SK-N-SH treated with all-trans-retinoic acid at 6 μM for 48 hours (cell line): Measurements from ENCODE around the gene TEX35.

Source experiments
- ATAC-seq: fragments of 200-7000 bp; cut with Tn5 transposase; 3 replicates; pipeline ENCODE4 v1.9.1; 2020; ENCODE audit warnings: mild to moderate bottlenecking, moderate library complexity
- ARNTL ChIP-seq: fragments of 450-650 bp; formaldehyde crosslinking; IDR thresholded peaks from 2 replicates; pipeline ENCODE4 v1.5.0; 2020; ENCODE audit warnings: low read depth, mild to moderate bottlenecking, moderate library complexity, borderline replicate concordance
- BACH2 ChIP-seq: fragments of 250-450 bp; sonication (Bioruptor Pico); IDR thresholded peaks from 2 replicates; pipeline ENCODE4 v1.9.0; 2021; ENCODE audit warnings: mild to moderate bottlenecking, borderline replicate concordance
- CSDC2 ChIP-seq: fragments of 250-450 bp; sonication (Bioruptor Pico); IDR thresholded peaks from 2 replicates; pipeline ENCODE4 v1.5.0; 2020; ENCODE audit warnings: mild to moderate bottlenecking, moderate library complexity
- ESRRG ChIP-seq: fragments of 250-450 bp; sonication (Bioruptor Pico); IDR thresholded peaks from 2 replicates; pipeline ENCODE4 v1.6.1; 2021; ENCODE audit warnings: mild to moderate bottlenecking
- GLIS3 ChIP-seq: fragments of 250-450 bp; sonication (Bioruptor Pico); IDR thresholded peaks from 2 replicates; pipeline ENCODE4 v1.5.0; 2020; ENCODE audit warnings: mild to moderate bottlenecking, moderate library complexity
- ISL1 ChIP-seq: fragments of 250-450 bp; sonication (Bioruptor Pico); IDR thresholded peaks from 2 replicates; pipeline ENCODE4 v2.1.2; 2022; ENCODE audit warnings: mild to moderate bottlenecking, moderate library complexity
- OSR1 ChIP-seq: fragments of 250-450 bp; sonication (Bioruptor Pico); IDR thresholded peaks from 2 replicates; pipeline ENCODE4 v1.8.0; 2022; ENCODE audit warnings: moderate library complexity, mild to moderate bottlenecking, inconsistent platforms
- PPARA ChIP-seq: fragments of 250-450 bp; sonication (Bioruptor Pico); IDR thresholded peaks from 2 replicates; pipeline ENCODE4 v1.5.0; 2020; ENCODE audit warnings: mild to moderate bottlenecking, borderline replicate concordance
- RARB ChIP-seq: fragments of 250-450 bp; sonication (Bioruptor Pico); IDR thresholded peaks from 2 replicates; pipeline ENCODE4 v1.8.0; 2021; ENCODE audit warnings: mild to moderate bottlenecking, moderate library complexity
- SNAI2 ChIP-seq: fragments of 250-450 bp; sonication (Bioruptor Pico); IDR thresholded peaks from 2 replicates; pipeline ENCODE4 v1.5.0; 2020; ENCODE audit warnings: mild to moderate bottlenecking, moderate library complexity
- TCF4 ChIP-seq: fragments of 250-450 bp; sonication (Bioruptor Pico); IDR thresholded peaks from 2 replicates; pipeline ENCODE4 v1.8.0; 2021; ENCODE audit warnings: mild to moderate bottlenecking, moderate library complexity, borderline replicate concordance
- TOX ChIP-seq: fragments of 250-450 bp; sonication (Bioruptor Pico); IDR thresholded peaks from 2 replicates; pipeline ENCODE4 v1.8.0; 2021; ENCODE audit warnings: mild to moderate bottlenecking, moderate library complexity, borderline replicate concordance
- ZC3H10 ChIP-seq: fragments of 250-450 bp; sonication (Bioruptor Pico); IDR thresholded peaks from 2 replicates; pipeline ENCODE4 v1.5.1; 2021; ENCODE audit warnings: mild to moderate bottlenecking, moderate library complexity
- ZFP3 ChIP-seq: fragments of 250-450 bp; sonication (Bioruptor Pico); IDR thresholded peaks from 2 replicates; pipeline ENCODE4 v1.5.0; 2020; ENCODE audit warnings: mild to moderate bottlenecking, moderate library complexity
- ZFP30 ChIP-seq: fragments of 450-650 bp; formaldehyde crosslinking; IDR thresholded peaks from 2 replicates; pipeline ENCODE4 v1.5.0; 2022; ENCODE audit warnings: mild to moderate bottlenecking, moderate library complexity
- ZNF565 ChIP-seq: fragments of 450-650 bp; formaldehyde crosslinking; conservative IDR thresholded peaks from 2 replicates; pipeline ENCODE4 v1.5.0; 2020; ENCODE audit warnings: low read depth, mild to moderate bottlenecking, moderate library complexity
- ZNF70 ChIP-seq: fragments of 450-650 bp; formaldehyde crosslinking; IDR thresholded peaks from 2 replicates; pipeline ENCODE4 v1.5.0; 2020; ENCODE audit warnings: mild to moderate bottlenecking, moderate library complexity
- ZNF8 ChIP-seq: fragments of 450-650 bp; formaldehyde crosslinking; IDR thresholded peaks from 2 replicates; pipeline ENCODE4 v1.5.0; 2020; ENCODE audit warnings: mild to moderate bottlenecking, moderate library complexity
- TF ChIP-seq, protein P1 (sequence below): fragments of 250-450 bp; sonication (Bioruptor Pico); IDR thresholded peaks from 2 replicates; pipeline ENCODE4 v1.8.0; 2020; ENCODE audit warnings: mild to moderate bottlenecking, moderate library complexity, borderline replicate concordance
- TF ChIP-seq, protein P2 (sequence below): fragments of 250-450 bp; sonication (Bioruptor Pico); IDR thresholded peaks from 2 replicates; pipeline ENCODE4 v1.5.0; 2020; ENCODE audit warnings: mild to moderate bottlenecking, moderate library complexity
- TF ChIP-seq, protein P3 (sequence below): fragments of 250-450 bp; sonication (Bioruptor Pico); IDR thresholded peaks from 2 replicates; pipeline ENCODE4 v1.5.1; 2021; ENCODE audit warnings: mild to moderate bottlenecking, moderate library complexity
- TF ChIP-seq, protein P4 (sequence below): fragments of 250-450 bp; sonication (Bioruptor Pico); IDR thresholded peaks from 2 replicates; pipeline ENCODE4 v1.5.1; 2020; ENCODE audit warnings: low read depth, mild to moderate bottlenecking, moderate library complexity

TEX35 gene

DNA sequence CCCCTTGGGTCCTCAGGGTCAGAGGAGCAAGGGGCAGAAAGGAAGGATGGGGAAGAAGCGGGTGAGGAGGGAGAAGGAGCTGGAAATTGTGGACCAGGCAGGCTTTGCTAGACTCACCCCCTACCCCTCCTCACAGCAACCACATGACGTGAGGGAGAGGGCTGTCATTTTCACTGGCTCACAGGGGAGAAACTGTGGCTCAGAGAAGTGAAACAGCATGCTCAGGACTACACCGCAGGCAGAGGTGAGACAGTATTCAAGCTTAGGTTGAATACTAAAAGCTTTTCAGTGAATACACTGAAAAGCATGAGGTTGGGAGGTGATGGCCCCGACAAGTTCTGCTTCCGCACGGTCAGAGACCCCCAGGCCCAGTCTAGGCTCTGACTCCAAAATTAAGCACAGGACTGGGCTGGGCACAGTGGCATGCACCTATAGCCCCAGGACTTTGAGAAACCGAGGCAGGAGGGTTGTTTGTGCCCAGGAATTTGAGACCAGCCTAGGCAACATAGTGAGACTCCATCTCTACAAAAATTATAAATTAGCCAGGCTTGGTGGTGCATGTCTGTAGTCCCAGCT, 14.9 kb upstream of the TEX35 start:
- no peak for ATAC-seq
- no peak for TF ChIP-seq ZNF70
- TF ChIP-seq GLIS3 (CRISPR knock-in tag) = no peak
- no peak for TF ChIP-seq OSR1
- no peak for TF ChIP-seq PPARA
- no peak for TF ChIP-seq ZFP30 (CRISPR knock-in tag)
- TF ChIP-seq ISL1 (CRISPR knock-in tag) = no peak
- TF ChIP-seq ARNTL (CRISPR knock-in tag) = no peak
- TF ChIP-seq CSDC2 (CRISPR knock-in tag) = no peak
- no peak for TF ChIP-seq TCF4 (CRISPR knock-in tag)
- TF ChIP-seq ESRRG (CRISPR knock-in tag) = no peak
- TF ChIP-seq ZC3H10 (CRISPR knock-in tag) = no peak
- TF ChIP-seq, protein P1, sequence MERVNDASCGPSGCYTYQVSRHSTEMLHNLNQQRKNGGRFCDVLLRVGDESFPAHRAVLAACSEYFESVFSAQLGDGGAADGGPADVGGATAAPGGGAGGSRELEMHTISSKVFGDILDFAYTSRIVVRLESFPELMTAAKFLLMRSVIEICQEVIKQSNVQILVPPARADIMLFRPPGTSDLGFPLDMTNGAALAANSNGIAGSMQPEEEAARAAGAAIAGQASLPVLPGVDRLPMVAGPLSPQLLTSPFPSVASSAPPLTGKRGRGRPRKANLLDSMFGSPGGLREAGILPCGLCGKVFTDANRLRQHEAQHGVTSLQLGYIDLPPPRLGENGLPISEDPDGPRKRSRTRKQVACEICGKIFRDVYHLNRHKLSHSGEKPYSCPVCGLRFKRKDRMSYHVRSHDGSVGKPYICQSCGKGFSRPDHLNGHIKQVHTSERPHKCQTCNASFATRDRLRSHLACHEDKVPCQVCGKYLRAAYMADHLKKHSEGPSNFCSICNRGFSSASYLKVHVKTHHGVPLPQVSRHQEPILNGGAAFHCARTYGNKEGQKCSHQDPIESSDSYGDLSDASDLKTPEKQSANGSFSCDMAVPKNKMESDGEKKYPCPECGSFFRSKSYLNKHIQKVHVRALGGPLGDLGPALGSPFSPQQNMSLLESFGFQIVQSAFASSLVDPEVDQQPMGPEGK (CRISPR knock-in tag) = no peak
- TF ChIP-seq ZNF565 (CRISPR knock-in tag) = no peak
- TF ChIP-seq BACH2 (CRISPR knock-in tag) = no peak
- no peak for TF ChIP-seq ZFP3
- TF ChIP-seq, protein P2, sequence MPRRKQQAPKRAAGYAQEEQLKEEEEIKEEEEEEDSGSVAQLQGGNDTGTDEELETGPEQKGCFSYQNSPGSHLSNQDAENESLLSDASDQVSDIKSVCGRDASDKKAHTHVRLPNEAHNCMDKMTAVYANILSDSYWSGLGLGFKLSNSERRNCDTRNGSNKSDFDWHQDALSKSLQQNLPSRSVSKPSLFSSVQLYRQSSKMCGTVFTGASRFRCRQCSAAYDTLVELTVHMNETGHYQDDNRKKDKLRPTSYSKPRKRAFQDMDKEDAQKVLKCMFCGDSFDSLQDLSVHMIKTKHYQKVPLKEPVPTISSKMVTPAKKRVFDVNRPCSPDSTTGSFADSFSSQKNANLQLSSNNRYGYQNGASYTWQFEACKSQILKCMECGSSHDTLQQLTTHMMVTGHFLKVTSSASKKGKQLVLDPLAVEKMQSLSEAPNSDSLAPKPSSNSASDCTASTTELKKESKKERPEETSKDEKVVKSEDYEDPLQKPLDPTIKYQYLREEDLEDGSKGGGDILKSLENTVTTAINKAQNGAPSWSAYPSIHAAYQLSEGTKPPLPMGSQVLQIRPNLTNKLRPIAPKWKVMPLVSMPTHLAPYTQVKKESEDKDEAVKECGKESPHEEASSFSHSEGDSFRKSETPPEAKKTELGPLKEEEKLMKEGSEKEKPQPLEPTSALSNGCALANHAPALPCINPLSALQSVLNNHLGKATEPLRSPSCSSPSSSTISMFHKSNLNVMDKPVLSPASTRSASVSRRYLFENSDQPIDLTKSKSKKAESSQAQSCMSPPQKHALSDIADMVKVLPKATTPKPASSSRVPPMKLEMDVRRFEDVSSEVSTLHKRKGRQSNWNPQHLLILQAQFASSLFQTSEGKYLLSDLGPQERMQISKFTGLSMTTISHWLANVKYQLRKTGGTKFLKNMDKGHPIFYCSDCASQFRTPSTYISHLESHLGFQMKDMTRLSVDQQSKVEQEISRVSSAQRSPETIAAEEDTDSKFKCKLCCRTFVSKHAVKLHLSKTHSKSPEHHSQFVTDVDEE (CRISPR knock-in tag) = no peak
- TF ChIP-seq RARB (CRISPR knock-in tag) = no peak
- TF ChIP-seq, protein P3, sequence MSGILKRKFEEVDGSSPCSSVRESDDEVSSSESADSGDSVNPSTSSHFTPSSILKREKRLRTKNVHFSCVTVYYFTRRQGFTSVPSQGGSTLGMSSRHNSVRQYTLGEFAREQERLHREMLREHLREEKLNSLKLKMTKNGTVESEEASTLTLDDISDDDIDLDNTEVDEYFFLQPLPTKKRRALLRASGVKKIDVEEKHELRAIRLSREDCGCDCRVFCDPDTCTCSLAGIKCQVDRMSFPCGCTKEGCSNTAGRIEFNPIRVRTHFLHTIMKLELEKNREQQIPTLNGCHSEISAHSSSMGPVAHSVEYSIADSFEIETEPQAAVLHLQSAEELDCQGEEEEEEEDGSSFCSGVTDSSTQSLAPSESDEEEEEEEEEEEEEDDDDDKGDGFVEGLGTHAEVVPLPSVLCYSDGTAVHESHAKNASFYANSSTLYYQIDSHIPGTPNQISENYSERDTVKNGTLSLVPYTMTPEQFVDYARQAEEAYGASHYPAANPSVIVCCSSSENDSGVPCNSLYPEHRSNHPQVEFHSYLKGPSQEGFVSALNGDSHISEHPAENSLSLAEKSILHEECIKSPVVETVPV (CRISPR knock-in tag) = no peak
- TF ChIP-seq, protein P4, sequence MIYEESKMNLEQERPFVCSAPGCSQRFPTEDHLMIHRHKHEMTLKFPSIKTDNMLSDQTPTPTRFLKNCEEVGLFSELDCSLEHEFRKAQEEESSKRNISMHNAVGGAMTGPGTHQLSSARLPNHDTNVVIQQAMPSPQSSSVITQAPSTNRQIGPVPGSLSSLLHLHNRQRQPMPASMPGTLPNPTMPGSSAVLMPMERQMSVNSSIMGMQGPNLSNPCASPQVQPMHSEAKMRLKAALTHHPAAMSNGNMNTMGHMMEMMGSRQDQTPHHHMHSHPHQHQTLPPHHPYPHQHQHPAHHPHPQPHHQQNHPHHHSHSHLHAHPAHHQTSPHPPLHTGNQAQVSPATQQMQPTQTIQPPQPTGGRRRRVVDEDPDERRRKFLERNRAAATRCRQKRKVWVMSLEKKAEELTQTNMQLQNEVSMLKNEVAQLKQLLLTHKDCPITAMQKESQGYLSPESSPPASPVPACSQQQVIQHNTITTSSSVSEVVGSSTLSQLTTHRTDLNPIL (CRISPR knock-in tag) = no peak

DNA sequence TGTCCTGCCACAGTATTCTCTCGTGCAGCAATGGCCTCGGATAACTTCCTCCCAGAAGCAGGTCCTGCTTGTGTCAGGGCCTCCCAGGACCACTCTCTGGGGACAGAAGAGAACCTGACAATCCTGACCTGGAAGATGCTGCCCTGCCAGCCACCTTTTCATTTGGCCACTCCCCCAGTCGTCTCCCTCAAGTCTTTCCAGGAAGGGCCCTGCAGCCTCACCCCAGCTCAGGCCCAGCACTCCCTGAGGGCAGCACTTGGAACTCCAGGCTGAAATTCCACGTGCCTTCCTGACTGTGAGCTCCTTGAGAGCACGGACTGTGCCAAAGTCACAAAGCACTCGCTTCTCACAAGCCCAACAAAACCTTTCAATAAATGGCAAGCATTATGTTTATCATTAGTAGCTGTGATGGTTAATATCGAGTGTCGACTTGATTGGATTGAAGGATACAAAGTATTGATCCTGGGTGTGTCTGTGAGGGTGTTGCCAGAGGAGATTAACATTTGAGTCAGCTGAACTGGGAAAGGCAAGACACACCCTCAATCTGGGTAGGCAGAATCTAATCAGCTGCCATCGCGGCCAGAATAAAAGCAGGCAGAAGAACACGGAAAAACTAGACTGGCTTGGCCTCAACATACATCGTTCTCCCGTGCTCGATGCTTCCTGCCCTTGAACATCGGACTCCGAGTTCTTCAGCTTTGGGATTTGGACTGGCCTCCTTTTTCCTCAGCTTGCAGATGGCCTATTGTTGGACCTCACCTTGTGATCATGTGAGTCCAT, 13.8 kb upstream of the TEX35 start:
- TF ChIP-seq, protein P4 (CRISPR knock-in tag) = no peak
- no peak for TF ChIP-seq ZC3H10 (CRISPR knock-in tag)
- no peak for ATAC-seq

DNA sequence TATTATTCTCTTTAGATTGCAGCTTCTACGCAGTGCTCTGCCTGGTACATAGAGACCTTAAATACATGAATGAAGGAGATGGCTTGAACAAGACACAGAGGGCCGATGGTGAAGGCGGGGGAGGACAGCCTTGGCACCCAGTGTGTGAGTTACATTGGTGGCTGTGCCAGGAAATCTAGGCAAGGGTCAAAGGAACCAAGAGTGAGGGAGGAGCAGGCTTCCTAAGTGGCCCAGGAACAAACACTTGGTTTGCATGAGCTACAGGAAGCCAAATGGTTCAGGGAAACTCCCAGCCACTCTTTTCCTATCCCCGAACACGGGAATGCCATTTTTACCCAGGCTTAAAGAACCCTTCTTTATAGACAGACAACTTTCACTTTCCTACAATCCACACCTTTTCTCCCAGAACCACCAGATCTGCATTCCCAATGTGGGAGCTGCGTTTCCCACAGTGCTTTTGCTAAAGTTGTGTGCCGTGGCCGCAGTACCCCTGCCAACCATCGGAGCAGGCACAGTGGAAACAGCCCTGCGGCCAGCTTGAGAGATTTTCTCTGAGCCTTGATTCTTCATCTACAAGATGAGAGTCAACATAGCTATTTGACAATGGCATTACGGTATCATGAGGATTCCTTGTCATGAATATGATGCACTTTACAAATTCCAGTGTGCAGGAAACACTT, 12.7 kb upstream of the TEX35 start:
- ATAC-seq = peak; percentile 61

More for the DNA sequence above, 12.7 kb upstream of the TEX35 start:
- TF ChIP-seq ESRRG (CRISPR knock-in tag) (no peak), ZNF8 (CRISPR knock-in tag) (no peak), ZFP30 (CRISPR knock-in tag) (no peak), CSDC2 (CRISPR knock-in tag) (no peak), GLIS3 (CRISPR knock-in tag) (no peak), TOX (CRISPR knock-in tag) (no peak), SNAI2 (CRISPR knock-in tag) (no peak), ZNF70 (no peak), RARB (CRISPR knock-in tag) (no peak)
- TF ChIP-seq, protein P2 (CRISPR knock-in tag) = no peak
- TF ChIP-seq, protein P4 (CRISPR knock-in tag) = no peak
